Kidney (tissue), 14 donors: ENCODE results near the gene HOXD4. TPM values are rescaled to one million over a fixed set of nuclear protein-coding genes. Genes with fewer than 3 reads are reported as not detected.

Experiments
- DNase-seq, 5 donors: peaks; one replicate each; pipeline ENCODE4 v3.0.0-alpha.2; 2013 to 2020
- FAIRE-seq: peaks from 2 replicates; lab custom pipeline; 2012; peaks lifted over from hg19 to GRCh38; lab: Jason Lieb, UNC
- H3K27ac ChIP-seq, 2 donors: one replicate each; pipeline ENCODE4 v1.7.0; 2013; ENCODE audit warnings: low read depth in 2 of 2, low read length in 2 of 2, inconsistent platforms in 1 of 2
- H3K27me3 ChIP-seq: one replicate; pipeline ENCODE4 v1.7.1; 2013; ENCODE audit warnings: low read length, inconsistent platforms; ENCODE audit not compliant: control insufficient read depth, insufficient read depth
- H3K36me3 ChIP-seq, 3 donors: one replicate each; pipeline versions ENCODE4 v1.7.0 to v1.7.1; 2013; ENCODE audit warnings: low read length in 3 of 3, control low read depth in 1 of 3, inconsistent platforms in 1 of 3; ENCODE audit not compliant: insufficient read depth in 3 of 3, control insufficient read depth in 2 of 3
- H3K4me1 ChIP-seq, 3 donors: one replicate each; pipeline versions ENCODE4 v1.7.0 to v1.7.1; 2013; ENCODE audit warnings: low read length in 3 of 3, inconsistent platforms in 1 of 3, low read depth in 1 of 3; ENCODE audit not compliant: control insufficient read depth in 2 of 3, insufficient read depth in 2 of 3
- H3K4me3 ChIP-seq, 3 donors: one replicate each; pipeline versions ENCODE4 v1.7.0 to v1.8.1; 2013; ENCODE audit warnings: low read length in 3 of 3, control low read depth in 1 of 3, inconsistent platforms in 1 of 3
- H3K9ac ChIP-seq, 3 donors: one replicate each; pipeline versions ENCODE4 v1.7.0 to v1.7.1; 2013; ENCODE audit warnings: low read length in 3 of 3, control low read depth in 1 of 3, inconsistent platforms in 1 of 3
- H3K9me3 ChIP-seq, 3 donors: one replicate each; pipeline versions ENCODE4 v1.7.0 to v1.7.1; 2013; ENCODE audit warnings: low read length in 3 of 3, control low read depth in 1 of 3, inconsistent platforms in 1 of 3; ENCODE audit not compliant: control insufficient read depth in 2 of 3, insufficient read depth in 1 of 3
- intact Hi-C: fragments of 100-400 bp; cut with DNase I; formaldehyde crosslinking; loops from one replicate; pipeline ENCODE4 v1.11.1; 2022
- polyA plus RNA-seq: library from polyadenylated mRNA; stranded (reverse); fragments of 350-450 nt; fragmentation: Illumina TruSeq; extraction: RNeasy Lipid Tissue Mini Kit (QIAGEN cat#74804); gene quantifications from one replicate; pipeline ENCODE4 v1.2.3, GENCODE V29; 2014; ENCODE audit warnings: low read depth, low replicate concordance; ENCODE audit not compliant: insufficient read depth
- total RNA-seq: library from RNA; stranded (reverse); fragmentation: NEBNext Ultra II Directional; extraction: Animal tissue kit (Norgen Biotek cat#: 25700); gene quantifications from one replicate; pipeline ENCODE4 v1.2.1, GENCODE V29; 2021
- TF ChIP-seq, protein P1 (sequence below): IDR thresholded peaks from 3 replicates; pipeline ENCODE4 v1.5.1; 2012; ENCODE audit warnings: mild to moderate bottlenecking, moderate library complexity, borderline replicate concordance; ENCODE audit not compliant: insufficient read depth; ENCODE audit errors: extremely low read depth
- donor health status: control.
- donor health status: control.
- donor health status: control.
- donor health status: control.
- donor health status: control.
- donor health status: DM: yes; HTN: yes; CAD: no.
- donor health status: Normal renal cell carcinoma (clear cell type).

The HOXD4 gene
- total and polyA plus RNA-seq, 2 donors from 2014 or later = 12.1 to 27.8 TPM

DNA sequence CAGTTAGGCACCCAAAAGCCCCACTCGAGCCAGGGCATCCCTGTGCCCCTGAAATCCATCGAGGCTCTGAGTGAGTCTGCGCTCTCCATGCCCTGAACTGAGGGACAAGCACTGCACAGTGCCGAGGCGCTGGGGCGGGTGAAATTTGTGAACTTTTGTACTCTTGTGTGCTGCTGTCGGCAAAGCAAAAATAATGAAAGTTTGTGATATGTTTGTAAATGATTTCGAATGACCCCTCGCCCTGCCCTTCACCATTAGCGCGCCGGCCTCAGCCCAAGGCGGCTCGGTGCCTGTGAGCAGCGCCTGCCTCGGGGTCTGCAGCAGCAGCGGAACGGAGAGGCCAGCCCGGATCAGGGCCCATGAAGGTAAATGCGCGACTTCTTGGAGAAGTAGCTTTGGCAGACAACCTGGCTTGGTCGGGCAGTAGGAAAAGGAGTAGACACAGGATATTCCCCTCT, 1.8 kb upstream of the HOXD4 start:
- intact Hi-C loops = loop anchor here (10.0 kb wide), 2 partner anchors 305 to 405 kb away; no protein-coding TSS in a partner anchor
- Histone ChIP-seq H3K36me3 (peaks cover under 1 to 6% (median under 1%) of the 10 kb centered on the region in 3 donors), H3K27ac (peak overlapping the region; percentile 89 to 93), H3K27me3 (no peaks in the 10 kb centered on the region), H3K9me3 (no peaks in the 10 kb centered on the region), H3K4me1 (peaks cover 10 to 16% (median 11%) of the 10 kb centered on the region in 3 donors), H3K4me3 (peak overlapping the region; percentile 11 to 75 (median 17)), H3K9ac (peak overlapping the region in 2 of 3 donors; percentile 29 to 78)
- peak in 4 of 5 donors; percentile 36 to 64 (median 54) for DNase-seq
- TF ChIP-seq, protein P1, sequence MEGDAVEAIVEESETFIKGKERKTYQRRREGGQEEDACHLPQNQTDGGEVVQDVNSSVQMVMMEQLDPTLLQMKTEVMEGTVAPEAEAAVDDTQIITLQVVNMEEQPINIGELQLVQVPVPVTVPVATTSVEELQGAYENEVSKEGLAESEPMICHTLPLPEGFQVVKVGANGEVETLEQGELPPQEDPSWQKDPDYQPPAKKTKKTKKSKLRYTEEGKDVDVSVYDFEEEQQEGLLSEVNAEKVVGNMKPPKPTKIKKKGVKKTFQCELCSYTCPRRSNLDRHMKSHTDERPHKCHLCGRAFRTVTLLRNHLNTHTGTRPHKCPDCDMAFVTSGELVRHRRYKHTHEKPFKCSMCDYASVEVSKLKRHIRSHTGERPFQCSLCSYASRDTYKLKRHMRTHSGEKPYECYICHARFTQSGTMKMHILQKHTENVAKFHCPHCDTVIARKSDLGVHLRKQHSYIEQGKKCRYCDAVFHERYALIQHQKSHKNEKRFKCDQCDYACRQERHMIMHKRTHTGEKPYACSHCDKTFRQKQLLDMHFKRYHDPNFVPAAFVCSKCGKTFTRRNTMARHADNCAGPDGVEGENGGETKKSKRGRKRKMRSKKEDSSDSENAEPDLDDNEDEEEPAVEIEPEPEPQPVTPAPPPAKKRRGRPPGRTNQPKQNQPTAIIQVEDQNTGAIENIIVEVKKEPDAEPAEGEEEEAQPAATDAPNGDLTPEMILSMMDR = no peak
- no peak for FAIRE-seq

DNA sequence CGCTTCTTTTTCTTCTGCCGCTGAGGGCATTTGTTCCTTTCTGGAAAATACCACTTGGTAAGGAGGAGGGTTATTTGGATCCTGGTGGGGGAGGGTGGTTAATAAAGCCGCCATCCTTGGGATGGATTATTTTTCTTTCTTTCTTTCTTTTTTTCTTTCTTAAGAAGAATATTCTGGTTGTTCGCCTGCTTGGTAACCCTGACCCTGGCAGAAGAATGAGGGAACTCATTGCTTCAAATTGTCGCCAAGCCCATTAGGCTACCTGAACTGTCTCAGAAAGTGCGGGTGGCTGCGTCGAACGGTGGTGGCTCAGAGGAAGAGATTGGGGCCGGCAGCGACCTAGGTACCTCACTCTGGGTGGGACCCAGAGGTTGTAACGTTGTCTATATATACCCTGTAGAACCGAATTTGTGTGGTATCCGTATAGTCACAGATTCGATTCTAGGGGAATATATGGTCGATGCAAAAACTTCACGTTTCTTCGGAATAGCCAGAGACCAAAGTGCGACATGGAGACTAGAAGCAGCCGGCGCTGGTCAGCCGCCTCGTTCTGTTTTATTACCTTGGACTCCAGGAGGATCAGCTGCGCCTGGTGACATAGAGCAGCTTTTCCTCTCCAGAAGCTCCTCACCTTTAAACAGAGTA, 1.3 kb upstream of the HOXD4 start:
- Histone ChIP-seq H3K4me3 (peak overlapping the region; percentile 11 to 75 (median 17)), H3K9me3 (no peaks in the 10 kb centered on the region), H3K27me3 (no peaks in the 10 kb centered on the region), H3K4me1 (peaks cover 10 to 19% (median 14%) of the 10 kb centered on the region in 3 donors), H3K9ac (peak overlapping the region in 2 of 3 donors; percentile 33 to 78), H3K36me3 (peaks cover 2 to 10% (median 6%) of the 10 kb centered on the region in 3 donors), H3K27ac (peak overlapping the region; percentile 89 to 93)
- intact Hi-C loops = loop anchor here (10.0 kb wide), 2 partner anchors 305 to 405 kb away; no protein-coding TSS in a partner anchor
- peak in 4 of 5 donors; percentile 39 to 63 (median 50) for DNase-seq
- TF ChIP-seq, protein P1 = no peak
- FAIRE-seq = no peak

DNA sequence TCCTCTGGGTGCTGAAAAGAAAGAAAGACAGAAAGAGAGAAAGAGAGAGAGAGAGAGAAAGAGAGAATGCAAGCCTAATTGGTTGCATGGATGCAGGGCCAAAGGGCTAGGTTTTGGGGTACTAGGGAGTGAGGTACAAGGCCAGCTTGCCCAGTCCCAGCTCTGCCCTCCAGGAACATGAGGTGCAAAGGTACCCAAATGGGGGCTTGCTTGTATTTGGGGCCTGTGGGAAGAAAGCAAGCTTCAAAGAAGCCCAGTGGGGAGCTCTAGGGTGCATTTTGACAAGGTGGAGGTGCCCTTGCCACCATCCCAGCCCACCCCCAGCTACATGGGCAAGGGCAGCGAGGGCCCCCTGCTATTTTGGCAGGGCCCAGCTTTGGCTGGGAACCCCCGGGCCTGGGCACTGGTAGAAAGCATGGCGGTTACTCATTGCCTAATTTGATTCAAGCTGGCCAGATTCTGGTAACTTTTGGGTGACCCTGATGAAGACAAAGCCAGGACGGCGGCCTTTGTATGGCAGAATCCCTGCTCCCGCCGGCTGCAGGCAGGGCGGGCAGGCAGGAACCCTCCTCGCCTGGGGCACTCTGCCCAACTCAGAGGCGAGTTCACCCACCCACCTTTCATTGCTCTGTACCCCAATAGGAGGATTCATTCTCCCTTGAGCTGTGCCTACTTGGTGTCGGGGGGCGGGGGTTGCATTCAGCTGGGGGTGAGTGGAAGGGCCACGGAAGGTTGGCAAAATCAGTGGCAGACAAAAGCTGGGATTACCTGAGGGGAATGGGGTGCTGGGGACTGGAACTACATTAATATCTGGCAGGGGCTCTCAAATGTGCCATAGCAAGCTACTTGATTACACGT, 537 bp upstream of the HOXD4 start:
- DNase-seq = peak in 3 of 5 donors; percentile 39 to 69 (median 52)

More for the DNA sequence above, 537 bp upstream of the HOXD4 start:
- Histone ChIP-seq H3K9me3 (no peaks in the 10 kb centered on the region), H3K4me1 (peaks cover 7 to 13% (median 12%) of the 10 kb centered on the region in 3 donors), H3K27ac (peak overlapping the region; percentile 88 to 93), H3K9ac (peak overlapping the region in 2 of 3 donors; percentile 33 to 78), H3K4me3 (peak overlapping the region; percentile 52 to 75 (median 64)), H3K36me3 (peaks cover 2 to 10% (median 6%) of the 10 kb centered on the region in 3 donors), H3K27me3 (no peaks in the 10 kb centered on the region)
- intact Hi-C loops = no loop called here
- no peak for FAIRE-seq
- TF ChIP-seq, protein P1 = no peak
